Inflammatory macrophage (primary cell): Measurements from ENCODE around the gene ATP5F1A.
A peak's percentile ranks its signal among the peaks of the same experiment; 100 is the strongest.
"Not testable (repeated sequence)": the region's sequence is repeated elsewhere in the genome, so short reads cannot be mapped to it uniquely, and the experiment has no call there.

Experiments used
- DNase-seq, 2 donors: peaks; one replicate each; pipeline ENCODE4 v3.0.0-alpha.2; 2020 to 2022
- total RNA-seq, 18 experiments: gene quantifications; one replicate each; lab custom pipeline; 2026; ENCODE audit warnings: mixed read lengths in 6 of 18, inconsistent platforms in 2 of 18; lab: John Stamatoyannopoulos, UW

ATP5F1A gene
- 405 to 1,107 (median 851) reads per million in 18 experiments for total RNA-seq

GRCh38 chr18:46097801-46098615 lies at the start of gene ATP5F1A:
Gene ATP5F1A (minus strand): TSS chr18:46098296. CDS start chr18:46098231, 65 bp downstream.
- DNase-seq: peak; percentile 87 to 91

- DNase-seq: peak; percentile 30 to 53
These were observed 43.1 kb upstream of the ATP5F1A start for GRCh38 chr18:46141199-46141598.

GRCh38 chr18:46140173-46140572 lies 42.1 kb upstream of the ATP5F1A start:
- no peak for DNase-seq

DNA sequence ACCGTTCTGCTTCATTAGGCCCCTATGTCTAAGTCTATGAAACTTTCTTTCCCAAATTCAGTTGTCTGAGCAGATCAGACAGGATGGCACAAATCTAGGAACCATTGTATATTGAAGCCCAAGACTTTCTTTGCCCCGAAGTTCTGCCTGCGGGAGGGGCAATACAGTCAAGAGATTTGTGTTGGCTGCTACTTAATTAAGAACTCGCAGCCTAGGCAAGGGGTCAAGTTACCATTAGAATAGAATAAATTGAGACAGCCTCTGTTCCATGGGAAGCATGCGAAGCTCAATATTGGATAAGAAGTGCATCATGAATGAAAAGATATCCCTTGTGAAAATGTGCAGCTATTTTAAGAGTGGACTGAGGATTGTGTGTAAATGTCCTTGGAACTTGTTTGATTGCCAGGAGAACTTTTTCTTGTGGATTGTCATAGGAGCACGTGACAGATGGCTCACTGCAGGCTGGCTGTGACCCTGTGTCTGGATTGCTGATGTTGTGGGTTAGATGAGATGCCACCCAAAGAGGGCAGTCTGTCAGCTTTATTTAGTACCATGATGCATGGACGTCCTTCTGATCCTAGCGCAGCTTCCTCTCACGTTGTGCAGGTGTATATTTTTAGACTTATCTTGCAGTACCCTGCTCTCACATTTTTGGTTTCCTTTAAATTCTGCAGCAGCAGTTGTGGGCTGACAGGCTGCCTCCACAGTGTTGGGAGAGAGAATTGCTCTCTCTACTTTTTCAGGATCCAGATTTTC lies 37.0 kb upstream of the ATP5F1A start:
- DNase-seq: no peak

GRCh38 chr18:46133534-46133933 lies 35.4 kb upstream of the ATP5F1A start:
- no peak for DNase-seq

DNA sequence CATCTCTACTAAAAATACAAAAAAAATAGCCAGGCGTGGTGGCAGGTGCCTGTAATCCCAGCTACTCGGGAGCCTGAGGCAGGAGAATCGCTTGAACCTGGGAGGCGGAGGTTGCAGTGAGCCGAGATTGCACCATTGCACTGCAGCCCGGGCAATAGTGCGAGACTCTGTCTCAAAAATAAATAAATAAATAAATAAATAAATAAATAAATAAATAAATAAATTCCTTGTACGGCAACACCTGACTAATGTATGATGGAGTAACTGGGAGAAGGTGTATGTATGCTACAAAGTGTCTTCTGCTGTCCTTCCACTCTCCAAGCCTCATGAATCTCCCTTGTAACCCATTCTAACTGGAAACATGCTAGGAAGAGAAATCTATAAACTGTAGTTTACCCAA lies 32.5 kb upstream of the ATP5F1A start:
- not testable (repeated sequence) for DNase-seq

DNA sequence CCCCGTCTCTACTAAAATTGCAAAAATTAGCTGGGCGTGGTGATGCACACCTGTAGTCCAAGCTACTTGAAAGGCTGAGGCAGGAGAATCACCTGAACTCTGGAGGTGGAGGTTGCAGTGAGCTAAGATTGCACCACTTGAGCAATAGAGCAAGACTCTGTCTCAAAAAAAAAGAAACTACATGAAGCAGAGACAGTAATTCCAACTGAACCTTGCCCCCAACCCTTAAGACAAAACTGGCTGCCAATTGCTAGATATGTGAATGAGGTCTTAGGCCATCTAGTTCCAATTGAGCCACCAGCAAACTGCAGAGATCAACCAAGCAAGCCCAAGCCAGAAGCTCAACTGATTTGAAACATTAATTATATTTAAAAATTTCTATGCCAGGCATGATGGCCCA lies 32.0 kb upstream of the ATP5F1A start:
- DNase-seq: no peak

- not testable (repeated sequence) for DNase-seq
These were observed 28.5 kb upstream of the ATP5F1A start for GRCh38 chr18:46126625-46127024.

- no peak for DNase-seq
These were observed 15.7 kb upstream of the ATP5F1A start for GRCh38 chr18:46113751-46114150.

GRCh38 chr18:46110406-46110805 lies 12.3 kb upstream of the ATP5F1A start:
- DNase-seq: no peak

DNA sequence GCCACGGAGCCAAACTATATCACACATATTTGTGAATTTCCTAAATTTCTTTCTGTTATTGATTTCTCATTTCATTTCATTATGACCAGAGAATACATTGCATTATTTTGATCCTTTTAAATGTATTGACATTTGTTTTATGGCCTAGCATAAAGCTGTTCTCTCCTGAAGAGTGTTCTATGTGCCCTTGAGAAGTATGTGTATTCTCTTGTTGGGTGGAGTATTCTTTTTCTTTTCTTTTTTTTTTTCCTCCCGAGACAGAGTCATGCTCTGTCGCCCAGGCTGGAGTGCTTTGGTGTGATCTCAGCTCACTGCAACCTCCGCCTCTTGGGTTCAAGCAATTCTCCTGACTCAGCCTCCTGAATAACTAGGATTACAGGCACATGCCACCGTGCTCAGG lies 11.3 kb upstream of the ATP5F1A start:
- DNase-seq: no peak

GRCh38 chr18:46104128-46104911 lies 6.2 kb upstream of the ATP5F1A start, which contains the start of gene HAUS1:
Gene HAUS1 (plus strand): TSS chr18:46104385. CDS start chr18:46104412, 27 bp downstream.
- peak; percentile 82 to 88 for DNase-seq

GRCh38 chr18:46099463-46099862 lies 1.4 kb upstream of the ATP5F1A start:
- no peak for DNase-seq

GRCh38 chr18:46098616-46098933 lies 479 bp upstream of the ATP5F1A start:
- no peak for DNase-seq

GRCh38 chr18:46097431-46097800 lies 680 bp downstream of the ATP5F1A start:
- DNase-seq: no peak

DNA sequence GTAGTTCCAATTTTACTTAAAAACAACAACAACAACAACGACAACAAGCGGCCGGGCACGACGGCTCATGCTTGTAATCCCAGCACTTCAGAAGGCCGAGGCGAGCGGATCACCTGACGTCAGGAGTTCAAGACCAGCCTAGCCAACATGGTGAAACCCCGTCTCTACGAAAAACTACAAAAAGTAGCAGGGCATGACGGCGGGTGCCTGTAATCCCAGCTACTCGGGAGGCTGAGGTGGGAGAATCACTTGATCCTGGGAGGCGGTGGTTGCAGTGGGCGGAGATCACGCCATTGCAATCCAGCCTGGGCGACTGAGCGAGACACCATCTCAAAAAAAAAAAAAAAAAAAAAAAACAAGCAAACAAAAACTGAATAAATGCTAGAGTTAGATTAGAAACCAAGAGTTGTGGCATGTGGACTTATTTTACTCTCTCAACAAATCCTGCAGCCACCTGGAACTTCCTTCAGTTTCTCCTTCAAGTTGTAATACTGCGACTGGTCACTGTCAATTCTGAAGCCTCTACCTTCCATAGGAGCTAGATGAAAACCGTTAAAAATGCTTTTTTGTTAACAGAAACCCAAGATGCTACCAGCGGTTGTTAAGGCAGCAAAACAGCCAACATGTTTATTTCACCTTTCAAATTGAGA lies 1.3 kb downstream of the ATP5F1A start:
- peak in 1 of 2 donors; percentile 53 for DNase-seq

- no peak for DNase-seq
These were observed 2.6 kb downstream of the ATP5F1A start for GRCh38 chr18:46095532-46095931.

DNA sequence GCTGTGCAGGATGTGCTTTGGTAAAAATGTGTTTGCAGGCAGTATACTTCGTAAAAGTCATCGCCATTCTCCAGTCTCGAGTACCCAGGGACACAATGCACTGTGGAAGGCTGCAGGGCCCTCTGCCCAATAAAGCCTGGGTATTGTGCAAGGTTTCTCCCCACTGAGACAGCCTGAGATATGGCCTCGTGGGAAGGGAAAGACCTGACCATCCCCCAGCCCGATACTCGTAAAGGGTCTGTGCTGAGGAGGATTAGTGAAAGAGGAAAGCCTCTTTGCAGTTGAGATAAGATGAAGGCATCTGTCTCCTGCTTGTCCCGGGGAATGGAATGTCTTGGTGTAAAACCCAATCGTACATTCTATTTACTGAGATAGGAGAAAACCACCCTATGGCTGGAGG lies 9.6 kb downstream of the ATP5F1A start:
- DNase-seq: not testable (repeated sequence)

DNA sequence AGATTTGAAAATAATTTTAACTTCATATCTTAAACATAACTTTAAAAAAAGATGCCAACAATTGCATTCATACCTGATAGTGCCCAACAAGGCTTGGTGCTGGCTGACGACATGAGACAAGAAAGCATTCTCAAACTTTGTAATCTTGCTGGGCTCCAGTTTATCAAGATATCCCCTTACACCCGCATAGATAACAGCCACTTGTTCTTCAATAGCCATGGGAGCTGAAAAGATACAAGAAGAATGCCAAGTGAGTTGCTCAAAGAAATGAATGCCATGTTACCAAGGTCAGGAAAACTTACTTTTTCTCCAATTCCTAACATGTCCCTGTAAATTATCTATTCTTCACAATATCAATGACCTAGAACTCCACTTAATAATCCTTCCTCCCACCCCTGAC lies 13.7 kb downstream of the ATP5F1A start:
- DNase-seq: no peak

- no peak for DNase-seq
These were observed 17.9 kb downstream of the ATP5F1A start for GRCh38 chr18:46080156-46080555.

GRCh38 chr18:46079336-46079735 lies 18.8 kb downstream of the ATP5F1A start:
- no peak for DNase-seq
